ENCODE measurements around the gene CCHCR1.
A peak's percentile ranks its signal among the peaks of the same experiment; 100 is the strongest.

Gene CCHCR1

GRCh38 chr6:31139599-31139998 lies 18.0 kb downstream of the CCHCR1 start:
- DNase-seq, result no peak
- intact Hi-C loops (cut with DNase I), result no loop called here

- no peak for DNase-seq
Observed at GRCh38 chr6:31138982-31139381, 18.6 kb downstream of the CCHCR1 start, which contains the start of gene PSORS1C2. PSORS1C2 (minus strand) TSS chr6:31139066; CDS start chr6:31139026, 40 bp downstream.

GRCh38 chr6:31135710-31136109 lies 21.9 kb downstream of the CCHCR1 start:
- intact Hi-C loops (cut with DNase I), result no loop called here
- DNase-seq, result no peak

More at GRCh38 chr6:31138982-31139381, 18.6 kb downstream of the CCHCR1 start, which contains the start of gene PSORS1C2:
- intact Hi-C loops (cut with DNase I), result no loop called here

GRCh38 chr6:31132806-31133205 lies 24.8 kb downstream of the CCHCR1 start:
- intact Hi-C loops (cut with DNase I), result no loop called here
- no peak for DNase-seq

- DNase-seq, result no peak
- intact Hi-C loops (cut with DNase I), result no loop called here
Observed at GRCh38 chr6:31131595-31131994, 26.0 kb downstream of the CCHCR1 start.

- DNase-seq, result no peak
- intact Hi-C loops (cut with DNase I), result no loop called here
Observed at GRCh38 chr6:31130751-31131150, 26.9 kb downstream of the CCHCR1 start.

GRCh38 chr6:31129130-31129529 lies 28.5 kb downstream of the CCHCR1 start:
- DNase-seq, result no peak
- intact Hi-C loops (cut with DNase I), result no loop called here

GRCh38 chr6:31128093-31128676 lies 29.4 kb downstream of the CCHCR1 start:
- DNase-seq, result peak in 6 of 10 donors; percentile 45 to 87 (median 58)
- intact Hi-C loops (cut with DNase I), result no loop called here

GRCh38 chr6:31126396-31127175 lies 31.0 kb downstream of the CCHCR1 start:
- no peak for DNase-seq

GRCh38 chr6:31125586-31126363 lies 31.8 kb downstream of the CCHCR1 start:
- intact Hi-C loops (cut with DNase I), result no loop called here

More at GRCh38 chr6:31126396-31127175, 31.0 kb downstream of the CCHCR1 start:
- intact Hi-C loops (cut with DNase I), result no loop called here

GRCh38 chr6:31125162-31125561 lies 32.4 kb downstream of the CCHCR1 start:
- DNase-seq, result peak in 1 of 10 donors; percentile 52
- intact Hi-C loops (cut with DNase I), result no loop called here

More at GRCh38 chr6:31125586-31126363, 31.8 kb downstream of the CCHCR1 start:
- DNase-seq, result peak in 1 of 10 donors; percentile 55

- intact Hi-C loops (cut with DNase I), result no loop called here
- peak in 9 of 10 donors; percentile 29 to 92 (median 52) for DNase-seq
Observed at GRCh38 chr6:31122791-31123706, 34.6 kb downstream of the CCHCR1 start.

- intact Hi-C loops (cut with DNase I), result no loop called here
- DNase-seq, result peak in 2 of 10 donors; percentile 60 to 65
Observed at GRCh38 chr6:31121131-31121790, 36.3 kb downstream of the CCHCR1 start.

- intact Hi-C loops (cut with DNase I), result no loop called here
- DNase-seq, result peak in 2 of 10 donors; percentile 41 to 61
Observed at GRCh38 chr6:31120151-31120915, 37.3 kb downstream of the CCHCR1 start, which contains the start of gene CDSN. CDSN (minus strand) TSS chr6:31120446; CDS start chr6:31120419, 27 bp downstream.

- DNase-seq, result peak in 2 of 10 donors; percentile 43 to 76
- intact Hi-C loops (cut with DNase I), result no loop called here
Observed at GRCh38 chr6:31118178-31118577, 39.4 kb downstream of the CCHCR1 start.

GRCh38 chr6:31116661-31117385 lies 40.8 kb downstream of the CCHCR1 start:
- DNase-seq, result peak in 5 of 10 donors; percentile 18 to 79 (median 36)
- intact Hi-C loops (cut with DNase I), result no loop called here

GRCh38 chr6:31115941-31116560 lies 41.6 kb downstream of the CCHCR1 start:
- DNase-seq, result peak in 2 of 10 donors; percentile 49 to 74
- intact Hi-C loops (cut with DNase I), result no loop called here

All from posterior cingulate gyrus (tissue), 11 donors.